Sigmoid colon (tissue), 4 donors: ENCODE data around the gene WFDC10A.
"Not testable (repeated sequence)": the region's sequence is repeated elsewhere in the genome, so short reads cannot be mapped to it uniquely, and the experiment has no call there.

Experiments used
- CTCF ChIP-seq, 4 experiments: fragments of 450-650 bp in 3 of 4; fragments of 200-600 bp in 1 of 4; IDR thresholded peaks; one replicate each; pipeline ENCODE4 v1.5.1; 2016 to 2019; ENCODE audit warnings: antibody characterized with exemption in 4 of 4, mild to moderate bottlenecking in 3 of 4, moderate library complexity in 2 of 4
- POLR2A ChIP-seq, 2 donors: fragments of 450-650 bp; IDR thresholded peaks; one replicate each; pipeline ENCODE4 v1.6.1; 2016; ENCODE audit warnings: antibody characterized with exemption in 2 of 2, mild to moderate bottlenecking in 2 of 2, moderate library complexity in 2 of 2
- POLR2AphosphoS5 ChIP-seq, 4 donors: sonication (generic); formaldehyde crosslinking; IDR thresholded peaks; one replicate each; pipeline ENCODE4 v1.6.1; 2017; ENCODE audit warnings: antibody characterized with exemption in 4 of 4

GRCh38 chr20:45641076-45641475, 11.5 kb downstream of the WFDC10A start:
- TF ChIP-seq POLR2A, CTCF, POLR2AphosphoS5 (IDR thresholded peaks at IDR 0.05): not testable (repeated sequence)
